HepG2 (cell line): ENCODE results near the gene VEZF1. TPM values are rescaled to one million over a fixed set of nuclear protein-coding genes. Genes with fewer than 3 reads are reported as not detected.
A peak's percentile ranks its signal among the peaks of the same experiment; 100 is the strongest.

Experiments
- CAMTA2 ChIP-seq: sonication (generic); formaldehyde crosslinking; IDR thresholded peaks from 2 replicates; pipeline ENCODE4 v1.4.0; 2020; ENCODE audit warnings: mild to moderate bottlenecking, missing genetic modification reagents, borderline replicate concordance
- DNMT1 ChIP-seq: sonication (generic); formaldehyde crosslinking; IDR thresholded peaks from 2 replicates; pipeline ENCODE4 v1.5.1; 2020; ENCODE audit warnings: mild to moderate bottlenecking, missing genetic modification reagents
- EED ChIP-seq: sonication (generic); formaldehyde crosslinking; IDR thresholded peaks from 2 replicates; pipeline ENCODE4 v1.5.0; 2020; ENCODE audit warnings: mild to moderate bottlenecking, missing genetic modification reagents
- FOXA1 ChIP-seq, 2 experiments: fragments of 450-650 bp in 1 of 2; sonication (generic) in 1 of 2; formaldehyde crosslinking in 1 of 2; IDR thresholded peaks; 2 replicates each; pipeline versions ENCODE4 v1.4.0 to v1.6.1; 2016 to 2020; ENCODE audit warnings: missing genetic modification reagents in 1 of 2
- JARID2 ChIP-seq: sonication (generic); formaldehyde crosslinking; IDR thresholded peaks from 2 replicates; pipeline ENCODE4 v1.8.1; 2023; ENCODE audit warnings: missing genetic modification reagents, inconsistent platforms; ENCODE audit not compliant: insufficient replicate concordance
- MIXL1 ChIP-seq: IDR thresholded peaks from 2 replicates; pipeline ENCODE4 v1.6.1; 2016
- MZF1 ChIP-seq: sonication (generic); formaldehyde crosslinking; IDR thresholded peaks from 2 replicates; pipeline ENCODE4 v1.8.1; 2023; ENCODE audit warnings: mild to moderate bottlenecking, missing genetic modification reagents, borderline replicate concordance
- PHB2 ChIP-seq: fragments of 450-650 bp; IDR thresholded peaks from 2 replicates; pipeline ENCODE4 v1.6.1; 2018; ENCODE audit not compliant: partially characterized antibody
- RBAK ChIP-seq: sonication (generic); formaldehyde crosslinking; IDR thresholded peaks from 2 replicates; pipeline ENCODE4 v1.5.1; 2020; ENCODE audit warnings: mild to moderate bottlenecking, missing genetic modification reagents
- RFX1 ChIP-seq: fragments of 450-650 bp; IDR thresholded peaks from 2 replicates; pipeline ENCODE4 v1.6.1; 2017
- SUZ12 ChIP-seq: fragments of 150-350 bp; IDR thresholded peaks from 2 replicates; pipeline ENCODE4 v1.6.1; 2014; ENCODE audit warnings: low read depth, low read length
- ZMYM3 ChIP-seq: sonication (generic); formaldehyde crosslinking; IDR thresholded peaks from 2 replicates; pipeline ENCODE4 v1.5.1; 2020; ENCODE audit warnings: mild to moderate bottlenecking, missing genetic modification reagents
- ZNF251 ChIP-seq: sonication (generic); formaldehyde crosslinking; IDR thresholded peaks from 2 replicates; pipeline ENCODE4 v1.9.0; 2021; ENCODE audit warnings: mild to moderate bottlenecking, missing genetic modification reagents
- ZNF468 ChIP-seq: sonication (generic); formaldehyde crosslinking; IDR thresholded peaks from 2 replicates; pipeline ENCODE4 v1.8.0; 2022; ENCODE audit warnings: mild to moderate bottlenecking, moderate library complexity, missing genetic modification reagents
- ZNF546 ChIP-seq: sonication (generic); formaldehyde crosslinking; conservative IDR thresholded peaks from 2 replicates; pipeline ENCODE4 v1.8.1; 2023; ENCODE audit warnings: mild to moderate bottlenecking, missing genetic modification reagents
- ZNF766 ChIP-seq: sonication (generic); formaldehyde crosslinking; IDR thresholded peaks from 2 replicates; pipeline ENCODE4 v1.5.0; 2020; ENCODE audit warnings: missing genetic modification reagents, borderline replicate concordance
- ZNF780A ChIP-seq: sonication (generic); formaldehyde crosslinking; IDR thresholded peaks from 2 replicates; pipeline ENCODE4 v1.8.0; 2022; ENCODE audit warnings: mild to moderate bottlenecking, missing genetic modification reagents, moderate library complexity
- ZNF781 ChIP-seq: sonication (generic); formaldehyde crosslinking; IDR thresholded peaks from 2 replicates; pipeline ENCODE4 v1.5.1; 2020; ENCODE audit warnings: borderline replicate concordance, mild to moderate bottlenecking, missing genetic modification reagents; ENCODE audit errors: not compliant biosample characterization
- polyA plus RNA-seq, 8 experiments: library from polyadenylated mRNA; depleted of rRNA in 3 of 8; stranded (reverse) in 7 of 8; unstranded in 1 of 8; fragments of >200 nt; fragmentation: Illumina TruSeq in 4 of 8; extraction: Trizol in 4 of 8; gene quantifications; 2 replicates each; pipeline versions ENCODE4 v1.2.1 to v1.2.3, GENCODE V29; 2011 to 2016; ENCODE audit warnings: low read depth in 4 of 8, missing spikeins in 1 of 8, mixed read lengths in 1 of 8; ENCODE audit not compliant: insufficient read depth in 1 of 8
- total RNA-seq, 5 experiments: library from RNA; depleted of rRNA; stranded (reverse); fragments of >200 nt; fragmentation: Illumina TruSeq; extraction: Trizol; gene quantifications; 2 replicates each; pipeline ENCODE4 v1.2.3, GENCODE V29; 2016; ENCODE audit warnings: low read depth in 1 of 5
- TF ChIP-seq, protein P1 (sequence below): sonication (generic); formaldehyde crosslinking; IDR thresholded peaks from 2 replicates; pipeline ENCODE4 v1.4.0; 2020; ENCODE audit warnings: missing genetic modification reagents
- TF ChIP-seq, protein P2 (sequence below): sonication (generic); formaldehyde crosslinking; IDR thresholded peaks from 2 replicates; pipeline ENCODE4 v1.4.0; 2020; ENCODE audit warnings: mild to moderate bottlenecking, missing genetic modification reagents, borderline replicate concordance
- TF ChIP-seq, protein P3 (sequence below): sonication (generic); formaldehyde crosslinking; IDR thresholded peaks from 2 replicates; pipeline ENCODE4 v1.8.1; 2023; ENCODE audit warnings: mild to moderate bottlenecking, moderate library complexity, missing genetic modification reagents
- TF ChIP-seq, protein P4 (sequence below): sonication (generic); formaldehyde crosslinking; IDR thresholded peaks from 2 replicates; pipeline ENCODE4 v1.4.0; 2020; ENCODE audit warnings: mild to moderate bottlenecking, missing genetic modification reagents

The VEZF1 gene
- total and polyA plus RNA-seq, 2 of the 13 experiments (the other 11 are each of a cell fraction or from before 2014, with no cell fraction given) = 45.9 to 49.7 TPM

DNA sequence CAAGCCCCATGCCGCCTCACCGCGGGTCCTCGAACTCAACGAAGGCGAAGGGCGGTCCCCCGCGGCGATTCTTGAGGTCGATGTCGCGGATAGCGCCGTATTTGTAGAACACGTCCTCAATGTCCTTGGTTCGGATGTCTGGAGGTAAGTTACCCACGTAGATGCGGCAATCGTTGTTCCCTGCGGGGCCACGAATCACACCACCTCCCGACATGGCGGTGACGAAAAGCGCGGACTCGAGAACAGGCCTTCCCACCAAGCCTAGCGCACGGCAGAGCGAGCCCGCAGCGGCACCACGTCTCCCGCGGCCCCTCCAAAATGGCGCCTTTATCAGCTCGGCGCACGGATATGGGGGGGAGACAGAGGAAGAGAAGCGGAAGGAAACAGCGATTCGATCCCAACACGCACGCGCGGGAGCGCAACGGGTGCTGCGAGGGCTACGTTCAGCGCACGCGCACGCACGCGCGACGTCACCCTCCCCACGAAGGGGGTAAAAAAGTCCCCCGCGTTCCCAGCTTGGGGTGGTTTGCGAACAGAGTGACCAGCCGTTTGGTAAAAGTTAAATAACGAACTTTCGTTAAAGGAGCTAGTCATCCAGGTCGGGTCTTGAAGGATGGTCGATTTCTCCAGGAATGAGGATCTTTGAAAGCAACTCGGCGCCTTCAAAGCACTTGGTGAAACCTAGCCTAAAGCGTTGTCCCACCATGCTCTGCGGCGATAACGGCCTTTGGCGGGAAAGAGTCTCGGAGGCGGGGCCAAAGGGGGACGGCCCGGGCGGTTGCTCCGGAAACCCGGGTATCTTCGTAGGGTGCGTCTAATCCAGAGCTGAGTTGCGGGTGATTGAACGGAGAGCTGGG, 19.1 kb upstream of the VEZF1 start, which contains the start of gene SRSF1 (continued):
- TF ChIP-seq CAMTA2 (CRISPR knock-in tag) = peak; percentile 71
- TF ChIP-seq ZNF546 = peak; percentile 24; the same call in 1 of the 2 replicates
- TF ChIP-seq ZNF251 (CRISPR knock-in tag) = no peak; the same call in 1 of the 2 replicates
- peak; percentile 23; the same call in 1 of the 2 replicates for TF ChIP-seq ZNF780A (CRISPR knock-in tag)
- TF ChIP-seq ZMYM3 (CRISPR knock-in tag) = peak; percentile 24; the same call in 1 of the 2 replicates
- TF ChIP-seq SUZ12 = no peak; the same call in 1 of the 2 replicates
- TF ChIP-seq ZNF766 (CRISPR knock-in tag) = peak; percentile 92
- TF ChIP-seq, protein P1, sequence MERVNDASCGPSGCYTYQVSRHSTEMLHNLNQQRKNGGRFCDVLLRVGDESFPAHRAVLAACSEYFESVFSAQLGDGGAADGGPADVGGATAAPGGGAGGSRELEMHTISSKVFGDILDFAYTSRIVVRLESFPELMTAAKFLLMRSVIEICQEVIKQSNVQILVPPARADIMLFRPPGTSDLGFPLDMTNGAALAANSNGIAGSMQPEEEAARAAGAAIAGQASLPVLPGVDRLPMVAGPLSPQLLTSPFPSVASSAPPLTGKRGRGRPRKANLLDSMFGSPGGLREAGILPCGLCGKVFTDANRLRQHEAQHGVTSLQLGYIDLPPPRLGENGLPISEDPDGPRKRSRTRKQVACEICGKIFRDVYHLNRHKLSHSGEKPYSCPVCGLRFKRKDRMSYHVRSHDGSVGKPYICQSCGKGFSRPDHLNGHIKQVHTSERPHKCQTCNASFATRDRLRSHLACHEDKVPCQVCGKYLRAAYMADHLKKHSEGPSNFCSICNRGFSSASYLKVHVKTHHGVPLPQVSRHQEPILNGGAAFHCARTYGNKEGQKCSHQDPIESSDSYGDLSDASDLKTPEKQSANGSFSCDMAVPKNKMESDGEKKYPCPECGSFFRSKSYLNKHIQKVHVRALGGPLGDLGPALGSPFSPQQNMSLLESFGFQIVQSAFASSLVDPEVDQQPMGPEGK (CRISPR knock-in tag) = peak; percentile 96
- TF ChIP-seq MIXL1 (CRISPR knock-in tag) = peak; percentile 77; the same call in 1 of the 2 replicates
- TF ChIP-seq, protein P2, sequence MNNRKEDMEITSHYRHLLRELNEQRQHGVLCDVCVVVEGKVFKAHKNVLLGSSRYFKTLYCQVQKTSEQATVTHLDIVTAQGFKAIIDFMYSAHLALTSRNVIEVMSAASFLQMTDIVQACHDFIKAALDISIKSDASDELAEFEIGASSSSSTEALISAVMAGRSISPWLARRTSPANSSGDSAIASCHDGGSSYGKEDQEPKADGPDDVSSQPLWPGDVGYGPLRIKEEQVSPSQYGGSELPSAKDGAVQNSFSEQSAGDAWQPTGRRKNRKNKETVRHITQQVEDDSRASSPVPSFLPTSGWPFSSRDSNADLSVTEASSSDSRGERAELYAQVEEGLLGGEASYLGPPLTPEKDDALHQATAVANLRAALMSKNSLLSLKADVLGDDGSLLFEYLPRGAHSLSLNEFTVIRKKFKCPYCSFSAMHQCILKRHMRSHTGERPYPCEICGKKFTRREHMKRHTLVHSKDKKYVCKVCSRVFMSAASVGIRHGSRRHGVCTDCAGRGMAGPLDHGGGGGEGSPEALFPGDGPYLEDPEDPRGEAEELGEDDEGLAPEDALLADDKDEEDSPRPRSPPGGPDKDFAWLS (CRISPR knock-in tag) = no peak
- TF ChIP-seq, protein P3, sequence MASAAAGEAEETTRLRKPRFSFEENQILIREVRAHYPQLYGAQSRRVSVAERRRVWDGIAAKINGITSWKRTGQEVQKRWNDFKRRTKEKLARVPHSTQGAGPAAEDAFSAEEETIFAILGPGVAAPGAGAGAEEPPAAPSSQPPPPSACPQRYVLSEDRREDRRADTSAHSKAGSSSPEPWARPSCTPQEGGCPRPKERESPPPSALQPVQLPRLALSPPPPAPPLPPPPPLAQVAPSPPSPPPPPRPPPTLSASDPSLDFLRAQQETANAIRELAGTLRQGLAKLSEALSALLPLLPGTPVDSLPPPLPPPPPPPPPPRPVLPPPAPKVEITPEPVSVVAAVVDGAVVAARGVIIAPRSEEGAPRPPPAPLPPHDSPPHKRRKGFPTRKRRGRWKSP = peak; percentile 95
- no peak for TF ChIP-seq PHB2
- TF ChIP-seq ZNF781 (CRISPR knock-in tag) = peak; percentile 98
- TF ChIP-seq, protein P4, sequence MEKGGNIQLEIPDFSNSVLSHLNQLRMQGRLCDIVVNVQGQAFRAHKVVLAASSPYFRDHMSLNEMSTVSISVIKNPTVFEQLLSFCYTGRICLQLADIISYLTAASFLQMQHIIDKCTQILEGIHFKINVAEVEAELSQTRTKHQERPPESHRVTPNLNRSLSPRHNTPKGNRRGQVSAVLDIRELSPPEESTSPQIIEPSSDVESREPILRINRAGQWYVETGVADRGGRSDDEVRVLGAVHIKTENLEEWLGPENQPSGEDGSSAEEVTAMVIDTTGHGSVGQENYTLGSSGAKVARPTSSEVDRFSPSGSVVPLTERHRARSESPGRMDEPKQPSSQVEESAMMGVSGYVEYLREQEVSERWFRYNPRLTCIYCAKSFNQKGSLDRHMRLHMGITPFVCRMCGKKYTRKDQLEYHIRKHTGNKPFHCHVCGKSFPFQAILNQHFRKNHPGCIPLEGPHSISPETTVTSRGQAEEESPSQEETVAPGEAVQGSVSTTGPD (CRISPR knock-in tag) = peak; percentile 74
- no peak for TF ChIP-seq FOXA1 (IDR thresholded peaks at IDR 0.05)
- TF ChIP-seq FOXA1 (CRISPR knock-in tag; IDR thresholded peaks at IDR 0.05) = 0 out of 2 replicates have a peak, but pooled peaks have one; percentile 36
- peak; percentile 75 for TF ChIP-seq JARID2
- TF ChIP-seq EED = peak; percentile 92; the same call in 1 of the 2 replicates
- no peak for TF ChIP-seq DNMT1 (CRISPR knock-in tag)
- TF ChIP-seq RFX1 = peak; percentile 74; the same call in 1 of the 2 replicates
- no peak for TF ChIP-seq RBAK (CRISPR knock-in tag)
- TF ChIP-seq ZNF468 (CRISPR knock-in tag) = no peak
- 0 out of 2 replicates have a peak, but pooled peaks have one; percentile 40 for TF ChIP-seq MZF1 (CRISPR knock-in tag)
